Measurements from ENCODE around the gene KL. TPM values are rescaled to one million over a fixed set of nuclear protein-coding genes. Genes with fewer than 3 reads are reported as not detected.

Gene KL
- total and polyA plus RNA-seq, 4 donors, result 1.4 to 24.5 (median 5.7) TPM

GRCh38 chr13:33004511-33004910 is 11.7 kb upstream of the KL start:
- 6% methylated on average over 3 of the region's 3 CpGs for WGBS, 2 donors
- no peaks in the 10 kb centered on the region for H3K36me3 ChIP-seq (ENCODE audit: control insufficient read depth in 4 of 4, insufficient read depth in 4 of 4, low read length in 4 of 4)
- H3K4me3 ChIP-seq, result no peak overlapping the region
- H3K9me3 ChIP-seq (ENCODE audit: control insufficient read depth in 4 of 4, insufficient read depth in 3 of 4, low read length in 3 of 4), result peaks cover 2 to 14% (median 4%) of the 10 kb centered on the region in 4 donors
- ATAC-seq (ENCODE audit: insufficient read depth, low FRiP score) (no peak), DNase-seq (peak; percentile 44 to 75 (median 67))
- H3K4me1 ChIP-seq (ENCODE audit: control insufficient read depth in 5 of 5, insufficient read depth in 5 of 5, low read length in 5 of 5), result peaks cover 0 to 4% (median 0%) of the 10 kb centered on the region in 5 donors
- TF ChIP-seq CTCF (IDR thresholded peaks at IDR 0.05; ENCODE audit: control extremely low read depth, extremely low read depth), result no peak
- H3K9ac ChIP-seq (ENCODE audit: insufficient read depth in 1 of 2, low read length in 2 of 2), result no peak overlapping the region
- no peak overlapping the region for H3K27ac ChIP-seq (ENCODE audit: low read depth in 1 of 2, low read length in 1 of 2)
- H3K27me3 ChIP-seq (ENCODE audit: control insufficient read depth in 3 of 3, insufficient read depth in 3 of 3, low read length in 2 of 3), result no peaks in the 10 kb centered on the region

GRCh38 chr13:33006134-33006533 is 10.1 kb upstream of the KL start:
- TF ChIP-seq CTCF (IDR thresholded peaks at IDR 0.05; ENCODE audit: control extremely low read depth, extremely low read depth), result no peak
- WGBS, 2 donors, result 77 to 80% methylated on average over 2 of the region's 2 CpGs
- ATAC-seq (ENCODE audit: insufficient read depth, low FRiP score) (no peak), DNase-seq (no peak)
- H3K36me3 ChIP-seq (ENCODE audit: control insufficient read depth in 4 of 4, insufficient read depth in 4 of 4, low read length in 4 of 4), result no peaks in the 10 kb centered on the region
- no peak overlapping the region for H3K4me3 ChIP-seq
- H3K9me3 ChIP-seq (ENCODE audit: control insufficient read depth in 4 of 4, insufficient read depth in 3 of 4, low read length in 3 of 4), result peaks cover 2 to 17% (median 4%) of the 10 kb centered on the region in 4 donors
- peaks cover 0 to 4% (median 0%) of the 10 kb centered on the region in 5 donors for H3K4me1 ChIP-seq (ENCODE audit: control insufficient read depth in 5 of 5, insufficient read depth in 5 of 5, low read length in 5 of 5)
- no peaks in the 10 kb centered on the region for H3K27me3 ChIP-seq (ENCODE audit: control insufficient read depth in 3 of 3, insufficient read depth in 3 of 3, low read length in 2 of 3)
- no peak overlapping the region for H3K27ac ChIP-seq (ENCODE audit: low read depth in 1 of 2, low read length in 1 of 2)
- no peak overlapping the region for H3K9ac ChIP-seq (ENCODE audit: insufficient read depth in 1 of 2, low read length in 2 of 2)

- H3K27me3 ChIP-seq (ENCODE audit: control insufficient read depth in 3 of 3, insufficient read depth in 3 of 3, low read length in 2 of 3), result no peaks in the 10 kb centered on the region
- 93 to 97% methylated on average over 3 of the region's 3 CpGs for WGBS, 2 donors
- TF ChIP-seq CTCF (IDR thresholded peaks at IDR 0.05; ENCODE audit: control extremely low read depth, extremely low read depth), result no peak
- ATAC-seq (ENCODE audit: insufficient read depth, low FRiP score) (no peak), DNase-seq (no peak)
- H3K36me3 ChIP-seq (ENCODE audit: control insufficient read depth in 4 of 4, insufficient read depth in 4 of 4, low read length in 4 of 4), result no peaks in the 10 kb centered on the region
- H3K9me3 ChIP-seq (ENCODE audit: control insufficient read depth in 4 of 4, insufficient read depth in 3 of 4, low read length in 3 of 4), result peaks cover 2 to 17% (median 4%) of the 10 kb centered on the region in 4 donors
- no peak overlapping the region for H3K4me3 ChIP-seq
- H3K27ac ChIP-seq (ENCODE audit: low read depth in 1 of 2, low read length in 1 of 2), result no peak overlapping the region
- no peak overlapping the region for H3K9ac ChIP-seq (ENCODE audit: insufficient read depth in 1 of 2, low read length in 2 of 2)
- peaks cover 0 to 4% (median 0%) of the 10 kb centered on the region in 5 donors for H3K4me1 ChIP-seq (ENCODE audit: control insufficient read depth in 5 of 5, insufficient read depth in 5 of 5, low read length in 5 of 5)
These were observed 9.6 kb upstream of the KL start for GRCh38 chr13:33006638-33007037.

- no peak overlapping the region for H3K27ac ChIP-seq (ENCODE audit: low read depth in 1 of 2, low read length in 1 of 2)
- ATAC-seq (ENCODE audit: insufficient read depth, low FRiP score) (no peak), DNase-seq (no peak)
- no peaks in the 10 kb centered on the region for H3K36me3 ChIP-seq (ENCODE audit: control insufficient read depth in 4 of 4, insufficient read depth in 4 of 4, low read length in 4 of 4)
- H3K9ac ChIP-seq (ENCODE audit: insufficient read depth in 1 of 2, low read length in 2 of 2), result no peak overlapping the region
- H3K27me3 ChIP-seq (ENCODE audit: control insufficient read depth in 3 of 3, insufficient read depth in 3 of 3, low read length in 2 of 3), result no peaks in the 10 kb centered on the region
- WGBS, 2 donors, result 97 to 99% methylated on average over 2 of the region's 2 CpGs
- peaks cover 2 to 17% (median 4%) of the 10 kb centered on the region in 4 donors for H3K9me3 ChIP-seq (ENCODE audit: control insufficient read depth in 4 of 4, insufficient read depth in 3 of 4, low read length in 3 of 4)
- peaks cover 0 to 4% (median 0%) of the 10 kb centered on the region in 5 donors for H3K4me1 ChIP-seq (ENCODE audit: control insufficient read depth in 5 of 5, insufficient read depth in 5 of 5, low read length in 5 of 5)
- TF ChIP-seq CTCF (IDR thresholded peaks at IDR 0.05; ENCODE audit: control extremely low read depth, extremely low read depth), result no peak
- no peak overlapping the region for H3K4me3 ChIP-seq
These were observed 9.0 kb upstream of the KL start for GRCh38 chr13:33007237-33007636.
